Body of pancreas (tissue), 4 donors: ENCODE measurements around the gene OTOGL. TPM values are rescaled to one million over a fixed set of nuclear protein-coding genes. Genes with fewer than 3 reads are reported as not detected.

Experiments used
- ATAC-seq: fragments of 150-250 bp; one replicate; pipeline ENCODE4 v1.9.1; 2016
- DNase-seq, 4 donors: peaks; one replicate each; pipeline ENCODE4 v3.0.0-alpha.2; 2019
- H3K27ac ChIP-seq, 4 donors: fragments of 200-600 bp; sonication (generic); 1 replicate in 3 of 4; 2 replicates in 1 of 4; pipeline versions ENCODE4 v1.5.1 to v1.6.1; 2016 to 2019; ENCODE audit warnings: mild to moderate bottlenecking in 1 of 4, mixed read lengths in 1 of 4, moderate library complexity in 1 of 4
- H3K27me3 ChIP-seq, 2 donors: fragments of 200-600 bp; sonication (generic); one replicate each; pipeline ENCODE4 v1.6.0; 2016; ENCODE audit warnings: mild to moderate bottlenecking in 1 of 2
- H3K36me3 ChIP-seq, 2 donors: fragments of 200-600 bp; sonication (generic); replicated peaks in 1 of 2; 2 replicates each; pipeline ENCODE4 v1.5.1; 2016; ENCODE audit warnings: low read depth in 2 of 2; ENCODE audit not compliant: insufficient read depth in 1 of 2
- H3K4me1 ChIP-seq: fragments of 200-600 bp; sonication (generic); one replicate; pipeline ENCODE4 v1.6.0; 2016
- H3K4me3 ChIP-seq, 2 donors: fragments of 200-600 bp; sonication (generic); 1 replicate in 1 of 2; 2 replicates in 1 of 2; pipeline ENCODE4 v1.5.1; 2016 to 2019
- H3K9me3 ChIP-seq, 3 donors: fragments of 200-600 bp; sonication (generic); 1 replicate in 2 of 3; 2 replicates in 1 of 3; pipeline ENCODE4 v1.5.1; 2016
- POLR2A ChIP-seq, 3 donors: fragments of 450-650 bp; IDR thresholded peaks; one replicate each; pipeline ENCODE4 v1.6.1; 2016; ENCODE audit warnings: antibody characterized with exemption in 3 of 3, mild to moderate bottlenecking in 2 of 3
- WGBS, 2 donors: methylation state at CpG; one replicate each; pipeline ENCODE4 v1.1.5; 2017; 5-methylcytosine and 5-hydroxymethylcytosine counted together
- intact Hi-C: fragments of 100-400 bp; cut with DNase I; formaldehyde crosslinking; loops from one replicate; pipeline ENCODE4 v1.15.1; 2023
- total RNA-seq, 2 donors: library from RNA; depleted of rRNA; stranded (reverse); fragments of >200 nt; gene quantifications; one replicate each; pipeline ENCODE4 v1.1.0, GENCODE V29; 2016
- TF ChIP-seq, protein P1 (sequence below), 7 experiments: fragments of 450-650 bp in 4 of 7; fragments of 200-600 bp in 3 of 7; sonication (generic) in 3 of 7; IDR thresholded peaks; one replicate each; pipeline ENCODE4 v1.5.1; 2016 to 2019; ENCODE audit warnings: antibody characterized with exemption in 7 of 7

Gene OTOGL
- total RNA-seq, 2 donors from 2014 or later: 0.26 to 0.33 TPM

DNA sequence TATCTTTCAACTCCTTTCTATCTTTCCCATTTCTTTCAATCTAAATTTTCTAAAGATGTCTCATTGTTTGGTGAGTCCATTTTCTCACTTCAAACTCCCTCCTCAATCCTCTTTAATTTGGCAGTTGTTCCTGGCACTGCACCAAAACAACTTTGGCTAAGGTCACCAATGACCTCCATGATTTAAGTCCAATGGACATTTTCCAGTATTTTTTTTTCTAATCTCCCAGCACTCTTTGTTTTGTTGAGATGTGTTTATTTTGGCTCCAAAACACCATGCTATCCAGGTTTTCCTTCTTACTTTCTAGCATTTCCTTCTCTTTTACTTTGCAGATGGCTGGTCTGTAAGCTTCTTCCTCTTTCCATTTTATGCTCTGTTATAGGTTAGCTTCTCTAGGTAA is 42.5 kb upstream of the OTOGL start:
- intact Hi-C loops: no loop called here

DNA sequence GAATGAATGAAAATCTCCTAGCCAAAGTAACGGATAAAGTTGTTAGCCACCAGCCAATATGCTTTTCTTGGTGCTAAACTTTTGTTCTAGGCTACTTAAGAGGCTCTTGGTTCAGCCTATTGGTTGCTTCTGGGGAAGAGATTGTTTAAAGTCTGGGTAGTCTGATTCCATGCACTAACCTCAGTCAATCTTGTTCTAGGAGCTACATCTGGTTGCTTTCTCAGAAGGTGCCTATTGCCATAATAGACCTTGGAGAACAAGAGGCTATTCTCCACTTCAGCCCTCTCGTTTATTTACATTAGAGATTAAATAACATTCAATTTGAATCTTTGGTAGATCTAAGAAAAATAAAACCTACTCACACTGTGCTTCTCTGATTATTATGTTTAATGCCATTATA is 40.8 kb upstream of the OTOGL start:
- peaks cover 27% of the 10 kb centered on the region for H3K4me1 ChIP-seq
- no peaks in the 10 kb centered on the region for H3K9me3 ChIP-seq
- ATAC-seq (peak; percentile 59), DNase-seq (peak in 1 of 4 donors; percentile 18)
- H3K4me3 ChIP-seq: no peak overlapping the region
- intact Hi-C loops: no loop called here
- H3K27ac ChIP-seq: no peak overlapping the region
- H3K36me3 ChIP-seq: no peaks in the 10 kb centered on the region
- 37 to 47% methylated on average over 2 of the region's 2 CpGs for WGBS, 2 donors
- H3K27me3 ChIP-seq: no peaks in the 10 kb centered on the region
- TF ChIP-seq POLR2A (IDR thresholded peaks at IDR 0.05): no peak
- TF ChIP-seq, protein P1, sequence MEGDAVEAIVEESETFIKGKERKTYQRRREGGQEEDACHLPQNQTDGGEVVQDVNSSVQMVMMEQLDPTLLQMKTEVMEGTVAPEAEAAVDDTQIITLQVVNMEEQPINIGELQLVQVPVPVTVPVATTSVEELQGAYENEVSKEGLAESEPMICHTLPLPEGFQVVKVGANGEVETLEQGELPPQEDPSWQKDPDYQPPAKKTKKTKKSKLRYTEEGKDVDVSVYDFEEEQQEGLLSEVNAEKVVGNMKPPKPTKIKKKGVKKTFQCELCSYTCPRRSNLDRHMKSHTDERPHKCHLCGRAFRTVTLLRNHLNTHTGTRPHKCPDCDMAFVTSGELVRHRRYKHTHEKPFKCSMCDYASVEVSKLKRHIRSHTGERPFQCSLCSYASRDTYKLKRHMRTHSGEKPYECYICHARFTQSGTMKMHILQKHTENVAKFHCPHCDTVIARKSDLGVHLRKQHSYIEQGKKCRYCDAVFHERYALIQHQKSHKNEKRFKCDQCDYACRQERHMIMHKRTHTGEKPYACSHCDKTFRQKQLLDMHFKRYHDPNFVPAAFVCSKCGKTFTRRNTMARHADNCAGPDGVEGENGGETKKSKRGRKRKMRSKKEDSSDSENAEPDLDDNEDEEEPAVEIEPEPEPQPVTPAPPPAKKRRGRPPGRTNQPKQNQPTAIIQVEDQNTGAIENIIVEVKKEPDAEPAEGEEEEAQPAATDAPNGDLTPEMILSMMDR (IDR thresholded peaks at IDR 0.05): no peak

More for the DNA sequence above, 42.5 kb upstream of the OTOGL start:
- H3K27me3 ChIP-seq: no peaks in the 10 kb centered on the region
- H3K27ac ChIP-seq: no peak overlapping the region
- DNase-seq (peak; percentile 69 to 85 (median 78)), ATAC-seq (peak; percentile 85)
- no peaks in the 10 kb centered on the region for H3K9me3 ChIP-seq
- H3K36me3 ChIP-seq: no peaks in the 10 kb centered on the region
- no peak overlapping the region for H3K4me3 ChIP-seq
- TF ChIP-seq, protein P1 (IDR thresholded peaks at IDR 0.05): no peak
- no peak for TF ChIP-seq POLR2A (IDR thresholded peaks at IDR 0.05)
- peaks cover 27% of the 10 kb centered on the region for H3K4me1 ChIP-seq

DNA sequence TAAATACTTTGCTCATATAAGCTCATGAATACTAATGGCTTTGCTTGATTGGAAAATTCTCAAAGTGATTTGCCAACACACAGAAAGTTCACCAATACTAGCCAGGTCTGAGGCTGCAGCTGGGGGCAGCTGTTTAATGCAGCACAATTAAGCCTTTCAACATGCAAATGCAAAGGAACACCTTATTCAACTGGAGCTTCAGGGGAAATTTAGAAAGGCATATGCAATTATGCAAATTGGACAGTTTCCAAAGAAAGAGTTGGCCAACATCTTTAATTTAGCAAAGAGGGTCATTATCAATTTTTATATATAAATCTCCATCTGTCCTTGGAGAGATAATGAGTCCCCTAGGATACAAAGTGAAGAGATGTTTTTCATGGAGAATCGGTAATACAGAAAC is 40.2 kb upstream of the OTOGL start:
- 62 to 65% methylated on average over 1 of the region's 1 CpG for WGBS, 2 donors
- no peak for TF ChIP-seq POLR2A (IDR thresholded peaks at IDR 0.05)
- TF ChIP-seq, protein P1 (IDR thresholded peaks at IDR 0.05): no peak

DNA sequence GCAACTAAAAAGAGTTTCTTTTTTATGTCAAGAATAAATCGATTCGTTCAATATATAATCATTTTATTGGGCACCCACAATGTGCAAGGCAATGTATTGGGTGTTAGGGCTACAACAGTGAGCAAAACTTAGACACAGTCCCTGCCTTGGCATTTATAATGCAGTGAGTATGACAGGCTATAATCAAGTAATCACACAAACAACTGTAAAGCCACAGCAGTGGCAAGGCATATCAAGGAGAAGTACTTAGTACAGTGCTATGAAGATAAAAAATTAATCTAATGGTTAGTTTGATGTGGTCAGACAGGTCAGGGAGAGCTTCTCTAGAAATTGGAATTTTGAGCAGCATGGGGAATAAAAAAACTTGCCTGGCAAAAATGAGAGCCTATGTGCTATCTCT is 39.5 kb upstream of the OTOGL start:
- no peak for ATAC-seq
- 47 to 81% methylated on average over 2 of the region's 2 CpGs for WGBS, 2 donors

More for the DNA sequence above, 40.2 kb upstream of the OTOGL start:
- DNase-seq: no peak
- intact Hi-C loops: no loop called here
- H3K9me3 ChIP-seq: no peaks in the 10 kb centered on the region
- no peaks in the 10 kb centered on the region for H3K27me3 ChIP-seq
- H3K4me3 ChIP-seq: no peak overlapping the region
- H3K36me3 ChIP-seq: no peaks in the 10 kb centered on the region
- peaks cover 27% of the 10 kb centered on the region for H3K4me1 ChIP-seq
- no peak for ATAC-seq
- no peak overlapping the region for H3K27ac ChIP-seq

DNA sequence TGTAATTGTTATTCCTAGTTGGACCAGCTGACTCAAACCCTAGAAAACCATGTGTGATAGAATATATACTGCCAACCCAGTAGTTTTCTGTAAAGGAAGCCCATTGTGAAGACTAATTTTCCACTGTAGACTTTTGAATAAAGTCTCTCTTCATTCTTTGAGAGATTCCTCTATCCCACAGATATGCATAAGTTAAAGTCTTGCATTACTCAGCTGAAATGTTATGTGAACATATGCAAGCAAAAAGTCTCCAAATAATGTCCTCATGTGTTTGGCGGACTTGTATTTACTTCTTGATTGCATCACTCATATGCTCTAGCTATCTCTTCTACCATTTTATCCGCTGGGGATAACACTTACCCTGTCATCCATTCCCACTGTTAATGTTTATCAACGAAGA is 35.1 kb upstream of the OTOGL start:
- no peak overlapping the region for H3K27ac ChIP-seq

More for the DNA sequence above, 39.5 kb upstream of the OTOGL start:
- TF ChIP-seq, protein P1 (IDR thresholded peaks at IDR 0.05): no peak
- no peak for TF ChIP-seq POLR2A (IDR thresholded peaks at IDR 0.05)
- no peak for DNase-seq
- Histone ChIP-seq H3K4me1 (peaks cover 27% of the 10 kb centered on the region), H3K27ac (no peak overlapping the region), H3K9me3 (no peaks in the 10 kb centered on the region), H3K36me3 (no peaks in the 10 kb centered on the region), H3K4me3 (no peak overlapping the region), H3K27me3 (no peaks in the 10 kb centered on the region)
- intact Hi-C loops: no loop called here

More for the DNA sequence above, 35.1 kb upstream of the OTOGL start:
- no peaks in the 10 kb centered on the region for H3K9me3 ChIP-seq
- H3K27me3 ChIP-seq: no peaks in the 10 kb centered on the region
- no peak for ATAC-seq
- no peaks in the 10 kb centered on the region for H3K36me3 ChIP-seq
- TF ChIP-seq POLR2A (IDR thresholded peaks at IDR 0.05): no peak
- TF ChIP-seq, protein P1 (IDR thresholded peaks at IDR 0.05): no peak
- H3K4me1 ChIP-seq: no peaks in the 10 kb centered on the region
- no peak for DNase-seq
- 73 to 79% methylated on average over 3 of the region's 3 CpGs for WGBS, 2 donors
- intact Hi-C loops: no loop called here
- no peak overlapping the region for H3K4me3 ChIP-seq
